Right lobe of liver (tissue), 6 donors: Measurements from ENCODE around the gene PKLR. TPM values are rescaled to one million over a fixed set of nuclear protein-coding genes. Genes with fewer than 3 reads are reported as not detected.

Experiments
- ATAC-seq, 4 donors: fragments of 200-7000 bp; cut with Tn5 transposase; one replicate each; pipeline ENCODE4 v1.9.1; 2020; ENCODE audit warnings: mild to moderate bottlenecking in 4 of 4, moderate library complexity in 4 of 4
- DNase-seq, 3 donors: peaks; one replicate each; pipeline ENCODE4 v3.0.0-alpha.2; 2020
- H3K27ac ChIP-seq, 3 donors: fragments of 200-600 bp; one replicate each; pipeline ENCODE4 v1.8.0; 2022
- H3K27me3 ChIP-seq, 2 donors: fragments of 200-600 bp; one replicate each; pipeline ENCODE4 v1.8.0; 2022
- H3K36me3 ChIP-seq, 4 donors: fragments of 200-600 bp; sonication (generic) in 1 of 4; one replicate each; pipeline versions ENCODE4 v1.5.1 to v1.8.0; 2017 to 2022; ENCODE audit warnings: control low read depth in 1 of 4
- H3K4me1 ChIP-seq, 4 donors: fragments of 200-600 bp; sonication (generic) in 1 of 4; one replicate each; pipeline versions ENCODE4 v1.5.1 to v1.8.0; 2017 to 2022; ENCODE audit warnings: control low read depth in 1 of 4
- H3K4me3 ChIP-seq, 3 donors: fragments of 200-600 bp; one replicate each; pipeline ENCODE4 v1.8.0; 2022
- H3K9me3 ChIP-seq, 4 donors: fragments of 200-600 bp; sonication (generic) in 1 of 4; one replicate each; pipeline versions ENCODE4 v1.5.1 to v1.8.0; 2017 to 2022; ENCODE audit warnings: control low read depth in 1 of 4
- CTCF ChIP-seq, 4 donors: fragments of 200-600 bp in 3 of 4; fragments of 450-650 bp in 1 of 4; IDR thresholded peaks; one replicate each; pipeline versions ENCODE4 v1.5.1 to v1.8.0; 2016 to 2022; ENCODE audit warnings: antibody characterized with exemption in 4 of 4, mild to moderate bottlenecking in 2 of 4
- POLR2A ChIP-seq: fragments of 450-650 bp; IDR thresholded peaks from one replicate; pipeline ENCODE4 v1.6.1; 2017; ENCODE audit warnings: antibody characterized with exemption, mild to moderate bottlenecking
- WGBS: methylation state at CpG from one replicate; pipeline ENCODE4 v1.1.6; 2018; ENCODE audit warnings: low coverage, low lambda C conversion rate; ENCODE audit not compliant: insufficient coverage; ENCODE audit errors: missing lambda C conversion rate; 5-methylcytosine and 5-hydroxymethylcytosine counted together
- intact Hi-C, 2 donors: fragments of 100-400 bp; cut with DNase I; formaldehyde crosslinking; loops; one replicate each; pipeline versions ENCODE4 v1.11.2 to v1.14.1; 2022
- total RNA-seq, 6 experiments: library from RNA; depleted of rRNA in 2 of 6; stranded (reverse); fragments of >200 nt in 2 of 6; fragmentation: NEBNext Ultra II Directional in 3 of 6; extraction: Animal tissue kit (Norgen Biotek cat#: 25700) in 3 of 6; gene quantifications; one replicate each; pipeline versions ENCODE4 v1.1.0 to v1.2.4, GENCODE V29; 2016 to 2023
- donor health status: DM: no; HTN: yes; CAD: no.
- donor health status: DM: no; HTN: no; CAD: no.
- donor health status: DM: no; HTN: no; CAD: no.
- donor health status: DM: no; HTN: yes; CAD: no.
- donor health status: DM: no; HTN: yes; CAD: no.

Gene PKLR
- total RNA-seq, 6 experiments from 2014 or later, result 27.0 to 95.3 (median 36.1) TPM

- TF ChIP-seq POLR2A, result no peak
- peak; percentile 27 to 40 (median 30) for TF ChIP-seq CTCF (IDR thresholded peaks at IDR 0.05)
- H3K4me3 ChIP-seq, result no peak overlapping the region
- intact Hi-C loops, result no loop called here
- ATAC-seq (no peak), DNase-seq (no peak)
- no peaks in the 10 kb centered on the region for H3K27me3 ChIP-seq
- peaks cover 0 to 5% (median 0%) of the 10 kb centered on the region in 4 donors for H3K36me3 ChIP-seq
- H3K27ac ChIP-seq, result peak overlapping the region; percentile 73 to 92 (median 83)
- H3K4me1 ChIP-seq, result peaks cover 0 to 25% (median 9%) of the 10 kb centered on the region in 4 donors
- no peaks in the 10 kb centered on the region for H3K9me3 ChIP-seq
- 53% methylated on average over 6 of the region's 6 CpGs for WGBS
Observed at GRCh38 chr1:155307247-155307740, 6.1 kb upstream of the PKLR start.

DNA sequence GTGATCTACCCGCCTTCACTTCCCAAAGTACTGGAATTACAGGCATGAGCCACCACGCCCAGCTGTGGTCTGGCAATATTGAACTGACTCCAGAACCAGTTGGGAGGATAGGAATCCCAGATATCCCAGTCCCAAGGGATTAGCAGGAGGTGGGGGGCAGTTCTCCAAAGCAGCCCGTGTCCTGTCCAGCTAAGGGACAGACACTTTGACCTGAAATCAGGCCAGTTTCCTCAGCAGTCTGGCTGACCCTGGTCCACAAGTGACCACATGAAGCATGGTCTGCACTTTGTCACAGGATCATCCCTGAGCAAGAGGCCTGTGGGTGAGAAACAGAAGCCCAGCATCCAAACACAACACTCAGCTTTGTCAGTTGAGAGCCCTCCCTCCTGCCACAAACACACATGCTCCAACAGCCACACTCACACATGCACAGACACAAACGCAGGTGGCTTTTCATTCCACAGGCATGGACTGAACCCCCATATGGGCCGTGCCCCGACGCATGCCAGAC is 4.7 kb upstream of the PKLR start:
- intact Hi-C loops, result no loop called here
- Histone ChIP-seq H3K4me3 (no peak overlapping the region), H3K9me3 (no peaks in the 10 kb centered on the region), H3K4me1 (peaks cover 0 to 32% (median 14%) of the 10 kb centered on the region in 4 donors), H3K27me3 (no peaks in the 10 kb centered on the region), H3K36me3 (no peaks in the 10 kb centered on the region), H3K27ac (peak overlapping the region in 2 of 3 donors; percentile 26 to 68)
- 51% methylated on average over 5 of the region's 7 CpGs for WGBS
- peak in 1 of 3 donors; percentile 76 for DNase-seq
- ATAC-seq, result no peak
- TF ChIP-seq POLR2A, result no peak
- no peak for TF ChIP-seq CTCF (IDR thresholded peaks at IDR 0.05)

GRCh38 chr1:155304558-155305063 is 3.4 kb upstream of the PKLR start:
- H3K27me3 ChIP-seq, result no peaks in the 10 kb centered on the region
- WGBS, result 27% methylated on average over 11 of the region's 11 CpGs
- no peaks in the 10 kb centered on the region for H3K36me3 ChIP-seq
- ATAC-seq (peak; percentile 1 to 30 (median 8)), DNase-seq (no peak)
- no peaks in the 10 kb centered on the region for H3K9me3 ChIP-seq
- TF ChIP-seq CTCF (IDR thresholded peaks at IDR 0.05), result no peak
- TF ChIP-seq POLR2A, result peak; percentile 58
- H3K4me1 ChIP-seq, result peaks cover 0 to 28% (median 10%) of the 10 kb centered on the region in 4 donors
- intact Hi-C loops, result no loop called here
- H3K27ac ChIP-seq, result peak overlapping the region; percentile 38 to 68 (median 66)
- H3K4me3 ChIP-seq, result peak overlapping the region in 2 of 3 donors; percentile 32 to 40

DNA sequence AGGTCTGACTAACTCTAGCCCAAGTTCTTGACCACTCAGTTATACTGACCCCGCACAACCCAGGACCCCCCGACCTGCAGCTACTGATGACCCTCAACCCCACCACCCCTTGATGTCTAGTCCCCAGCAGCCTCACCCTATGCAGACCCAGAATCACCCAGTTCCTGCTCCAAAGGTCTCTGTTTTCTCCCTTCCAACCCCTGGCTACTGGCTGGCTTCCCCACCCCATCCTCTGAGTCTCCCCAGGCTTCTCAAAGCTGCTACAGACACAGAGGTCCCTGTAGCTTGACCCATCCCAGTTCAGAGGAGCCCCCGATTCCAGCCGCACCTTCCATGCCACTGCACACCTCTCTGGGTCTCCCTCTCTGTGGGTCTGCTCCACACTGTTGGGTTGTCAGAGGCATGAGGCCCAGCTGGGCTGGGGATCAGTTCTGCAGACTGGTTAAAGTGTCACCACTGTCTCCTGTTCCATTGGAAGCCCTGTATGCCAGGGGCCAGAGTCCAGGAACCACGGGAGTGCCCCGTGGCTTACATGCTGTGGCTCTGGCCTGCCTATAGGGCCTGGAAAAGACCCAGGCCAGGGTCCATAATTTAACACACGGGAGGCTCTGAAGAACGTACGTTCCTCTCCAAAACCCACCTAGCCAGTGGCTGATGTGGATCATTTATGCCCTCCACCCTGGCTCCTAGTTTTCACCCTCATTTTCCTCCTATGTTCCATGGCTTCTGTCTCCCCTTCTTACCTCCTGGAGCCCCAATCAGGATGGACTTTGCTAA is 497 bp downstream of the PKLR start:
- Histone ChIP-seq H3K4me1 (peaks cover 0 to 21% (median 5%) of the 10 kb centered on the region in 4 donors), H3K27ac (peak overlapping the region; percentile 44 to 89 (median 79)), H3K9me3 (no peaks in the 10 kb centered on the region), H3K27me3 (no peaks in the 10 kb centered on the region), H3K36me3 (no peaks in the 10 kb centered on the region), H3K4me3 (peak overlapping the region in 2 of 3 donors; percentile 37 to 42)
- peak; percentile 89 to 95 (median 94) for ATAC-seq
- peak; percentile 81 to 93 (median 91) for DNase-seq
- WGBS, result 22% methylated on average over 6 of the region's 9 CpGs
- TF ChIP-seq POLR2A, result peak; percentile 80
- no peak for TF ChIP-seq CTCF (IDR thresholded peaks at IDR 0.05)
- intact Hi-C loops, result no loop called here
